ENCODE data around the gene PGBD5.

PGBD5 gene

DNA sequence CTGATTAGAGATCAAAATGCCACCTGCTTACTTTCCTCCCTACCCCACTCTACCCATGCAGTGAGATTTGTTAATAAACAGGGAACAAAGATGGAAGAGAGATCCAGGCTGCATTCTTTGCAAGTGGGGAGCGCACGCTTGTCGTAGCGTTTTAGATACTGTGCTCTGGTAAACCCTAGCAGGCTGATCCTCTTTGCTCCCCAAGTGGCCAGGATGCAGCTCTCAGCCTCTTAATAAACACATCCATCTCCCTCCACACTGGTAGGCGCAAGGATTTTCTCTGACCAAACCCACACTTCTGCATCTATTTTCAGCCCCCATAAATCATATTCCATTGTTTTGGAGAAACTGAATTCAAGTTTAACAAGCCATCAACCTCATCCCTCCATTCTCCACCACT is 2.9 kb downstream of the PGBD5 start:
- TF ChIP-seq, protein P1, sequence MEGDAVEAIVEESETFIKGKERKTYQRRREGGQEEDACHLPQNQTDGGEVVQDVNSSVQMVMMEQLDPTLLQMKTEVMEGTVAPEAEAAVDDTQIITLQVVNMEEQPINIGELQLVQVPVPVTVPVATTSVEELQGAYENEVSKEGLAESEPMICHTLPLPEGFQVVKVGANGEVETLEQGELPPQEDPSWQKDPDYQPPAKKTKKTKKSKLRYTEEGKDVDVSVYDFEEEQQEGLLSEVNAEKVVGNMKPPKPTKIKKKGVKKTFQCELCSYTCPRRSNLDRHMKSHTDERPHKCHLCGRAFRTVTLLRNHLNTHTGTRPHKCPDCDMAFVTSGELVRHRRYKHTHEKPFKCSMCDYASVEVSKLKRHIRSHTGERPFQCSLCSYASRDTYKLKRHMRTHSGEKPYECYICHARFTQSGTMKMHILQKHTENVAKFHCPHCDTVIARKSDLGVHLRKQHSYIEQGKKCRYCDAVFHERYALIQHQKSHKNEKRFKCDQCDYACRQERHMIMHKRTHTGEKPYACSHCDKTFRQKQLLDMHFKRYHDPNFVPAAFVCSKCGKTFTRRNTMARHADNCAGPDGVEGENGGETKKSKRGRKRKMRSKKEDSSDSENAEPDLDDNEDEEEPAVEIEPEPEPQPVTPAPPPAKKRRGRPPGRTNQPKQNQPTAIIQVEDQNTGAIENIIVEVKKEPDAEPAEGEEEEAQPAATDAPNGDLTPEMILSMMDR (IDR thresholded peaks at IDR 0.05) = no peak

DNA sequence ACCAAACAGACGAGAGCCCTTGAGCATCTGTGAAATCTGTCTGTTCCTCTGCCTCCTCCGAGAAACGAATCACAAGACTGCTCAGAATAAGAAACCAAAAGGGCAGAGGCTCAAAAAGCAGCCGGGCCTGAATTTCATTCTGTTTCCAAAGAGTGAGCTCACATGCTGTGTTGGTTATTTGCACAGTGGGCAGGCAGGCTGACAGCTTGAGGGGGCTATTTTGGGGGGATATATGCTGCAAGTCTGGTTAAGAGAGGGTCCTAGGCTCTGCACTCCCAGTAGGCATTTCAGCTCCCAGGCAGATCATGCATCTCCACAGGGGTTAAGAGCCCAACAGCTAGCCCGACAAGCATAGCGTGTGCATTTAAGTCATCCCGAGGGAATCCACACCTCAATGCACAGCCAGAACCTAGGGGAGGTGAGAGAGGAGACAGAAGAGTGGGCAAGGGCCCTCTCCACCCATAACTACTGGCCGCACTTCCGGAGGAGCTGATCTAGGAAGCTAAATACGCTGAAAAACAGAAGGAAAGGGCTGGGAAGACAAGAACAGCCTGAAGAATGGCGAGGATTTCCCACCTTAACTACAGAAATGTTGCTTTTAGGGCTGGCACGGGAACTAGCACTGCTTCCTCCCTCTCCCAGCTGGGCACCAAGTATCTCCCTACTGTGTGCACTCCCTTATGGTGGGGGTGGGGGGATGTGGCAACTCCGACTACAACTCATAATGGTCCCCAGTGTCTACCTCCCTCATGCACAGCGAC is 3.7 kb downstream of the PGBD5 start:
- TF ChIP-seq, protein P1 (IDR thresholded peaks at IDR 0.05) = no peak

DNA sequence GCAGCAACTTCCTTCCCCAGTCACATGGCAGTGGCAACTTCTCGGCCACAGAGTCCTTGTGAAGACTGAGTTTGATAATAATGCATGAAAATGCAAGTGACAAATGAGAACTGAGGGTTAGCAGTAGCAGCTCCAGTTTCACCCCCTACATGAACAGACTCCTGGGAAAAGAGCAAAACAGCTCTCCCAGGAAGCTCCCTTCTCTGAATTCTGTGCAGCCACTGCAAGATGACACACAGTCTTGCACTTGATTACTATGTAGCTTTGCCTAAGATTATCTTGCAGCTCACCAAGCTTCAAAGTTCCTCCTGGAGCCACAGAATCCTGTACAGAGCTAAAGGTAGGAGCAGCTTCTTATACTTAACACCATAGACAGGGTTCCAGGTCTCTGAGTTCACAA is 4.7 kb downstream of the PGBD5 start:
- TF ChIP-seq, protein P1 (IDR thresholded peaks at IDR 0.05) = no peak

DNA sequence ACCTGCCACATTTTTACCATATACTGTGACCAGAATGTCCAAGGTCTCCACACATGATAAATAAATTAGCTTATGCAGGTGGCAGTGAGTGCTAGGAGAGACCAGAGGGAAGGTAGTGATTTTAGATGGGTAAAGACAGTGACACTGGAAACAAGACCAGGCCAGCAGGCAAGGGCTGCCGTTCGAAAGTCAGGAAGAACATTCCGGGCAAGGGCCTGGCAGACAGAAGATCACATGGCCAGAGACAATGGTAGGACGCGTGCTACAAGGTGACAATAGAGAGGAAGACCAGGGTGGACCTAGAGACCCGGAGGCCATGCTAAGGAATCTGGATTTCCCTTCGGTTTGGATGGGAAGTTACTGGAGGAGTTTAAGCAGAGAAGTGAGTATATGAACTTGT is 9.7 kb downstream of the PGBD5 start:
- TF ChIP-seq, protein P1 (IDR thresholded peaks at IDR 0.05) = no peak

DNA sequence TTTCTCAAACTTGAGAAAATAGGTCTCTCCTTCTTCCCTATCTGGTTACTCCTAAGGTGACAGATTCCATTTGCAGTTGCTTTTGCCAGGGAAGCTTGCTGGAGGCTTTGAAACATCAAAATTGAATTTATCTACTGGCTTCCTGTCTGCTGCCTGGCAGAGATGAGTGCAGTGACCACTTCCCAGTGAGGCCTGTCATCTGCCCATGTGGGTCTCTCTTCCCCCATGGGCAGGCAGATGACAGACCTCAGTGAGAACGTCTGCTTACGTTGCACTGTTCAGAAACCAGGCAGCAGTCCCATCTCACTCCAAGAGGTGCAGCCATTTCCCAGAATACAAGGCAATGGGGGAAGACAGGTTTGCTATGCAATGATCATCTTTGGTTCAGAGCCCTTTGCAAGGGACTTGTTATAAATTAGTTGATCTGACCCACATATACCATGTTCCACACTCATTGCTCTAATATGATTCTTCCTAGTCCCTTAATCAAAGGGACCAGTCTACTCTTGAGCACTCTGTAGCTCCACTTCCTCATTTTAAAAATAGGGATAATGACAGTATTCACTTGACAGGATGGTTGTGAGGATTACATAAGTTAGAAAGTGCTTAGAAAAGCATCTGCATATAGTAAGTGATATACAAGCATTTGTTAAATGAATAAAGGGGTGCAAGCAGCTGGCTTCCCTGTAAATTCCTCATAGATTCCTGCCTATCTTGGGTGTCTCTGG is 10.6 kb downstream of the PGBD5 start:
- TF ChIP-seq, protein P1 (IDR thresholded peaks at IDR 0.05) = no peak

DNA sequence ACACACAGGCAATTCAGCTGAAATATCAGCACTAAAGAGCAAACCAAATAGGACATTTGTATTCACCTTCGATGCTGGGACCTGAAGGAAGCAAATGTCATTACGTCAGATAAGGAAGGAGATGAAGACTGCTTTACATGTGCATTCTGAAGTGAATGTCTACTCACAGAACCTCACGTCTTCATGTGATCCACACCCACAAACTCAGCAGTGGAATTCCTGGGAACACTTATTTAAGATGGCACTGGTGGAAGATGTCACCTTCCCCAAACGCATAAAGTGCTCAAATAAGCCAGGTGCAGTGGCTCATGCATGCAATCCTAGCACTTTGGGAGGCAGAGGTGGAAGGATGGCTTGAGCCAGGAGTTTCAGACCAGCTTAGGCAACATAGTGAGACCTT is 11.4 kb downstream of the PGBD5 start:
- TF ChIP-seq, protein P1 (IDR thresholded peaks at IDR 0.05) = no peak

DNA sequence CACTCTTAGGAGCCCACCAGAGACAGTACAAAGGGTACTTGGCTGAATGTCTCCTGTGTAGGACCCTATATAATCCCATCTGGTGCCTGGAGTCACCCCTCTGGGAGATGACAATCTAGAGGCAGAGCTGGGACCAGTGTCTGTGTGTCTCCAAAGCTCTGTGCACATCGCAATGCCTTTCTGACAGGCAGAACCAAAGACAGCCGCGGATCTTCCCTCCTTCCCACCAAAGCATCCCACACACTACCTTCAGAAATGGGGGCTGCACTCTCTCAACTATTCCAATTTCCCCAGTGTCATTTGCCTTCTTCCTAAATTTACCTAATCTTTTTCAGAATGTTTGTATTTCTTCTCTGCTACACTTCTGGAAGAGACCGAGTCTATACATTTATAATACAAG is 12.0 kb downstream of the PGBD5 start:
- TF ChIP-seq, protein P1 (IDR thresholded peaks at IDR 0.05) = no peak
